Hepatic stellate cell (primary cell): Measurements from ENCODE around the gene WIPI1.
"Not testable (repeated sequence)": the region's sequence is repeated elsewhere in the genome, so short reads cannot be mapped to it uniquely, and the experiment has no call there.

Source experiments
- DNase-seq: peaks from one replicate; pipeline ENCODE4 v3.0.0; 2011; ENCODE audit warnings: low spot score

The WIPI1 gene

DNA sequence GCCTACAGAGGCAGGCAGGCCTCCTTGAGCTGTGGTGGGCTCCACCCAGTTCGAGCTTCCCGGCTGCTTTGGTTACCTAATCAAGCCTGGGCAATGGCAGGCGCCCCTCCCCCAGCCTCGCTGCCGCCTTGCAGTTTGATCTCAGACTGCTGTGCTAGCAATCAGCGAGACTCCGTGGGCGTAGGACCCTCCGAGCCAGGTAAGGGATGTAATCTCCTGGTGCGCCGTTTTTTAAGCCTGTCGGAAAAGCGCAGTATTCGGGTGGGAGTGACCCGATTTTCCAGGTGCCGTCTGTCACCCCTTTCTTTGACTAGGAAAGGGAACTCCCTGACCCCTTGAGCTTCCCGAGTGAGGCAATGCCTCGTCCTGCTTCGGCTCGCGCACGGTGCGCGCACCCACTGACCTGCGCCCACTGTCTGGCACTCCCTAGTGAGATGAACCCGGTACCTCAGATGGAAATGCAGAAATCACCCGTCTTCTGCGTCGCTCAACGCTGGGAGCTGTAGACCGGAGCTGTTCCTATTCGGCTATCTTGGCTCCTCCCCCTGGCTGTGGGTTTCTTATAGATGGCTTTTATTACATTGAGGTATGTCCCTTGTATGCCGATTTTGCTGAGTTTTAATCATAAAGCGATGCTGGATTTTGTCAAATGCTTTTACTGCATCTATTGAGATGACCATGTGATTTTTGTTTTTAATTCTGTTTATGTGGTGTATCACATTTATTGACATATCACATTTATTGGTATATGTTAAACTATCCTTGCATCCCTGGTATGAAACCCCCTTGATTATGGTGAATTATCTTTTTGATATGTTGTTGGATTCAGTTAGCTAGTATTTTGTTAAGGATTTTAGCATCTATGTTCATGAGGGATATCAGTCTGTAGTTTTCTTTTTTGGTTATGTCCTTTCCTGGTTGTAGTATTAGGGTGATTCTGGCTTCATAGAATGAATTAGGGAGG is 43.4 kb downstream of the WIPI1 start:
- not testable (repeated sequence) for DNase-seq

DNA sequence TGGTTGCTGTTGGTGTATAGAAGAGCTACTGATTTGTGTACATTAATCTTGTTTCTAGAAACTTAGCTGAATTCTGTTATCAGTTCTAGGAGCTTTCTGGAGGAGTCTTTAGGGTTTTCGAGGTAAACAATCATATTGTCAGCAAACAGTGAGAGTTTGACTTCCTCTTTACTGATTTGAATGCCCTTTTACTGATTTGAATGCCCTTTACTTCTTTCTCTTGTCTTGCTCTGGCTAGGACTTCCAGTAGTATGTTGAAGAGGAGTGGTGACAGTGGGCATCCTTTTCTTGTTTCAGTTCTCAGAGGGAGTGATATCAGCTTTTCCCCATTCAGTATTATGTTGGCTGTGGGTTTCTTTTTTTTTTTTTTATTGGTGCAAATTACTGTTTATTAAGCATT is 49.6 kb downstream of the WIPI1 start:
- not testable (repeated sequence) for DNase-seq

DNA sequence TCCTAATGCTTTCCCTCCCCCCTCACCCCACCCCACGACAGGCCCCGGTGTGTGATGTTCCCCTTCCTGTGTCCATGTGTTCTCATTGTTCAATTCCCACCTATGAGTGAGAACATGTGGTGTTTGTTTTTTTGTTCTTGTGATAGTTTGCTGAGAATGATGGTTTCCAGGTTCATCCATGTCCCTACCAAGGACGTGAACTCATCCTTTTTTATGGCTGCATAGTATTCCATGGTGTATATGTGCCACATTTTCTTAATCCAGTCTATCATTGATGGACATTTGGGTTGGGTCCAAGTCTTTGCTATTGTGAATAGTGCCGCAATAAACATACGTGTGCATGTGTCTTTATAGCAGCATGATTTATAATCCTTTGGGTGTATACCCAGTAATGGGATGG is 53.5 kb downstream of the WIPI1 start:
- DNase-seq, result not testable (repeated sequence)

DNA sequence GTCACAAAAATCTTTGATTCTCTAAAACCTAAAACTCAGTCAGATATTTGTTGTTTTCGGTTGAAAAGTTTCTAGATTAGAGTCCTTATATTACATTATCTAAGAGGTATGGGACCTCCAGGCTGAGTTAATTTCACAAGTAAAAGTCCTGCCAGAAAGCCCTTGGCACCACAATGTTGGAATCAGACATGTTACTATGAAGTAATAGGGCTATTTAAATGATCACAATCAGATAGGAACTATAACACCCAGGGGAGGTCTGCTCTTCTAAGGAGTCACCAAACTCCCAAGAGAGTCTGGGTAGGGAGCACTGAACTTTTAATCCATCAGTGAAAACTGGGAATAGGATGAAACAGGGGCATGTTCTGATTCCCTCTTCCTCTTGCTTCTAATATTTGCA is 54.2 kb downstream of the WIPI1 start:
- no peak for DNase-seq

DNA sequence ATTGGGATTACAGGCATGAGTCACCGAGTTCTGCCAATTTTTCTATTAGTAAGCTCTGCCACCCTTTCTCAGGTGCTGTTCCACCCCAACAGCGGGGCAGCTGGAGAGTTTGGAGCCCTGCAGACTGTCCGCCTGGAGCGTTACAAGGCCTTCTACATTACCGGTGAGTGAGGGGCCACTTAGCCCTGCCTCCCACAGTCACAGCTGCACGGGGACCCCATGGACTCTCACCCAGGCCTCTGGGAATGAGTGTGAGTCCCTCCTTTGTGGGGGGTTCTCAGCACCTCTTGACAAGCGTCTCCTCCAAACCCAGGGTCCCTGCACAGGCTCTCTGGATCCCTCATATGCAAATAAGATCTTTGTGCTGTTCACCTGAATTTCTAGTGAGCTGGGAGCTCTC is 56.0 kb downstream of the WIPI1 start:
- DNase-seq, result no peak

DNA sequence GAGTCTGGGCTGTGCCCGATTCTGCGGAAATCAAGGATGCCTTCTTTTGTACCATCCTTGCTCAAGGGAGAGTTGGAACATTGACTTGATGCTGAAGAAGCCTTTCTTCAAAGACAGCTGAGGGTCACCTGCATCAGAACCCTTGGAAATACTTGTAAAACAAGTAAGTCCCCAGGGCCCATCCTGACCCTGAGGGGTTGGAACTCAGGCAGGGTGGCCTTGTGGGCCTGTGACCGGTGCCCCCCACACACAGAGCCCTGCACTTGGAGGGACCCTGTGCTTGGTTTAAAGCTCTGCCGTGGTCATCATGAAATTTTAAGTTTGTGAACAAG is 56.9 kb downstream of the WIPI1 start:
- DNase-seq, result no peak

DNA sequence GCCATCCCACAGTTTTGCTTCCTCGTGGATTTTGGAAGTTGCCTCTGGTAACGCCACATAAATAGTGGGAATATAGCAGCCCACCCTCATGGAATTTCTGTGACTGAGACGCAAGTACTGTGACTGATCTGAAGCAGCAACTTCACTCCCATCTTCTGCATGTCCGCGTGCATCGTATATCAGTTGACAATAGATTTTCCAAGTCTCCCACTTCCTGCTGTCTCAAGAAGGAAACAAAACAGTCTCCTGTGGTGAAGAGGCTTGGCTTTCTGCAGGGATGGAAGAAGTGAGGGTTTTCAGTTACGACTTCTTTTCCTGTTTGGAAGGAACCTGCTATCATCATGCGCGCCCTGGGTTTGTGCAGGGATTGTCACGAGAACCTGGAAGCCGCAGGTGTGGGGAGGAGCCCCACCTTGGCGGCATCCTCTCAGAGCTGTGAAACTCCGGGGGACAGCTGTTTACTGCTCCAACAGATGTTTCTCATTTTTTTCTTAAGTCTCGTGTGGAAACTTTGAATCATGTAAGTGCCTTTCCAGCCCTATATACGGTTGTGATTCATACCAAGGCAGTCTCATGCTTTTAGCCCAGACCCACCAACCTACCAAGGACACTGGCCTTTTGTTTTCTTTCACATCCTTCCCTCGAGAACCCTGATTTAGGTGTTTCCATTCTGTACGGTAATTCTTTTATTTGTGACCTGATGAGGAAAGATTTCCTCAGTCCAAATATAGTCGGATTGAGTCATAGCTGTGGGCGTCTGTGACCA is 57.5 kb downstream of the WIPI1 start:
- DNase-seq, result no peak

DNA sequence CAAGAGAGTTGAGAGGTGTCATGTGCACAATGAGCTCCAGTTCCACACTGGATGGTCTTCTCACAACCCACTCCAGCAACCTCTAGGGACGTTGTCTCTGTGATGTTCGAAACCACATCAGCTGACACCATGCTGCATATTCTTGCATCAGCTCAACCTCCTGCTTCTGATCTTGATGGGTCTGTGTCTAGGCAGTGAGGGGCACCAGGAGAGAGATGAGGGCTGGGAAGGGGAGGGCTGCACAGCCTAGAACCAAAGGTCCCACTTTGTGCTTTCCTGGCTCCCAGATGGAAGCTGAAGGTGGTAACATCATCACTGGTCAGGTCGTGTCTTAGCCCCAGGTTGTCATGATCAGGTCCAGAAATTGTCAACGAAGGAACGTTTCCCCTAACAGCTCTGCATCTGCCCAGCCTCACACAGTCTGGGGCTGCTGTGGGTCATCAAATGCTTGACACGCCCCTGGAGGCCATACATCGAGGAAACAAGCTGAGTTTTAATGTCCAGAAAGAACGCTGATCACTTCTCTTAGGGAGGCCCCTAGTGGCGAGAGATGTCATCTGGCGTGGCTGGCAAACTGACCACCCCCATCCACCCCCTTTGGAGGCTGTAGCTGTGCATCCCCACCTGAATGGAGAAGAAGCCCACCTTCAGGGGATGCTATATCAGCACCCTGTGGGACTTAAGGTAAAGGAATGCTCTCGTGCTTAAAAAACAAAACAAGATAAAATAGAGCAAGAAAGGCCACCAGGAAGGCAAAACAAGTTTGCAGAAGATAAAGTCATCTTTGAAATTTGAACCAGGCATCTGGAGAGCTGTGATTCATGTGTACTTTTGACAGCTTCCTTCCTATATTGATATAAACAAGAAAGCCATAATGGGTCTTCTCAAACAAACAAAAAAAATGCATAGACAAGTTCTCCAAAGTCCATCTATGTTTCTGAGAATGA is 58.3 kb downstream of the WIPI1 start:
- DNase-seq, result peak; percentile 86

DNA sequence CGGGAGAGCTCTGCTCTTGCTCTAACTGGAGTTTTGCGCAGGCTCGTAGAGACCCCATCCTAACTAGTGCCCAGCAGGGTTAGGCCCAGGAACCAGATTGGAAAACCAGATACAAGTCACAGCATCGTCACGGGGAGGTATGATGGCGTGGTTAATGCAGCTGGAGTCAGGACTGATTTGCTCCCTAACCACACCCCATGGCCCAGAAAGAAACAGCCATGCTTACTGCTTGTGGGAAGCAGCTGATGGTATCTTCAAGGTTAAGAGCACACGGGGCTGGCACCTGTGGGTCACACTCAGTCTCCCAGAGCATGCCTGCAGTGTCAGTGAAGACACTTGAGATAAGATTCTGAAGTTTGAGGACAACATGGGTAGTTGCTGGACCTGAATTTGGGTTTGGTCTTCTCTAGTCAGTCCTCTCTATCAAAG is 60.2 kb downstream of the WIPI1 start:
- DNase-seq, result no peak

DNA sequence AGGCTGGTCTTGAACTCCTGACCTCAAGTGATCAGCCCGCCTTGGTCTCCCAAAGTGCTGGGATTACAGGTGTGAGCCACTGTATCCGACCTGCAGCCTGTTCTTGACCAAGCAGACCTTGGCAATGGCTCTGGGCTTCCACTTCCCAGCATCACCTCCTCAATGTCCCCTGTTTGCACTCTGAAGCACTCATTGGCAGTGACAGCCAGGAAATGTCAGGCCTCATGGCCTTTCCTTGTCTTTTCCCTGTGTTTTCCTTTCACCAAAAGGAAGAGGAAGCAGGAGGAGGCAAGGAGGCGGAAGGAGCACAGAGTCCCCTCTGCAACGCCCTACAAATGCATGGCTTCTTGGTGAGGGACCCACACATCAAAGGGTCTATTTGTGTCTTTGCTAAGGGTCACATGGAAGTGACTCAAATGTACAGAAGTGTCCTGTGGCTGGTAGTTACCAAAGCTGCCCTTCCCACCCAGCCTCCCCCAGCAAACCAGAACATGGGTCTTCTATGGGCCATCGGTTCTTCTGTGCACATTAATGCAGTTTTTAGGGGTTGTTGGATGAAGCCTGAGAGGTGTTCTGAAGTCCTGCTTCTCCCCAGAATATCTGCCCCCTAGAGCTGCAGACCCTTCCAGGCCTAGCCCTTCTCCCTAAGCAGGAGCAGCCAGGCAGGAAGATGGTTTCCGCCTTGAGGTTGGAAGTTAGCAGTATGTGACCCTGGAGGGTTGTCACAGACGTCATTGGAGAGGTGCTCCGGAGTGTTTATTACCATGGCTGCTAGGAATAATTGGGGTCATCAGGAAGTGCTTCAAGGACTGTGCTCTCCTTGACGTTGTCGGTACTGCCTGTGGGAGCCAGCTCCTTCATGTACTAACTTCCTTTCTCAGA is 60.8 kb downstream of the WIPI1 start:
- DNase-seq, result no peak

DNA sequence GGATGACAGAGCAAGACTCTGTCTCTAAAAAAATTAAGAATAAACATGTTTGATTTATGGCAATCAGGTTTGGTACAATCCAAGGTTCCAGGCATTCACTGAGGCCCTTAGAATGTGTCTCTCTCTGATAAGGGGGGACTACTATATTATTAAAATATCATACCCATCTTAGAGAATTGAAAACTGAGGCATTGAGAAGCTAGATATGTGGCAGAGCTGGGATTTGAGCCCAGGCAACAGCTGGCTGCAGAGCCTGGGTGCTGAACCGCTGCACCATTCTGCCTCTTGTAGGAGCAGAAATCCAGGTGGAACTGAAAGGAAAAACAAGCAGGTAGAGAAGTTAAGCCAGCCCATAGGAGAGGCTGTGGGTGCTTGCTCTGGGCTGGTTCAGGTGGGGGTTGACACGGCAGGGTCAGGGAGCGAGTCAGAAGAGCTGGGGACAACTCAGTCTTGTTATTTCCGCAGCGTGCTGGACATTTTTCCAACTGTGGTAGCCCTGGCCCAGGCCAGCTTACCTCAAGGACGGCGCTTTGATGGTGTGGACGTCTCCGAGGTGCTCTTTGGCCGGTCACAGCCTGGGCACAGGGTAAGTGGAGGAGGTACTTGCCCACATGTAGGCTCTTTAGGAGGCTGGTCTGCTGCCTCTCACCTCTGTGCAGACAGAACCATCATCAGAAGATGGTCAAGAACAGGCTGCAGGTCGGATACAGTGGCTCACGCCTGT is 62.5 kb downstream of the WIPI1 start:
- DNase-seq, result no peak

DNA sequence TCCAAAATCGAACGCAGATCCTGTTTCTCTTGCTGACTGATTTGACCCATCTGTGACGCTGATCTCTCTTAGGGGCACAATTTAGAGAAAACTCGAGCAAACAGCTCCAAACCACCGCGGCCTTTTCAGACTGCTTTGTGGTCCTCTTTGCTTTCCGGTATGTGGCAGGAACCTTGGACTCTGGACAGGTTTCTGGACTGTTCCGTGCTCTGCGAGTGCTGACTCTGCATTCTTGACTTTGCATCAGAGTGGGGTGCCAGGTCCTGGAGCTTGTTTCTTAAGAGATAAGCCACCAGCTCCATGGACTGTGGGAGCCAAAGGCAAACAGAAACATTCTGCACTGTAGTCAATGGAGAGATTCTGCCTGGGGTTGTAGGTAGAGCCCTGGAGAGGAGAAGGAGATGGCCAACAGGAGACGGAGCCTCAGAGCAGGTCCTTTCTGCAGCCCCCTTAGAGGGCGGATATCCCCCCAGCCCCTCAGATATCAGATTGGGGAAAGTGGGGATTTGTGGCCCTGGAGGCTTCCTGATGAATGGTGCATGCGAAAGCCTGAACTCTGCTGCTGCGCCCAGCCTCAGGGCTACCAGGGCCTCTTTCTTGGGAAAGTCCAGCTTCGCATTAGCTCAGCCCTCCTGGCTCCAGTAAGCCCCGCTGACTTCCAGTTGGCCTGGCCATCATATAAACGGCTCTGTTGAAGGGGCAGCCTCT is 65.6 kb downstream of the WIPI1 start:
- no peak for DNase-seq

DNA sequence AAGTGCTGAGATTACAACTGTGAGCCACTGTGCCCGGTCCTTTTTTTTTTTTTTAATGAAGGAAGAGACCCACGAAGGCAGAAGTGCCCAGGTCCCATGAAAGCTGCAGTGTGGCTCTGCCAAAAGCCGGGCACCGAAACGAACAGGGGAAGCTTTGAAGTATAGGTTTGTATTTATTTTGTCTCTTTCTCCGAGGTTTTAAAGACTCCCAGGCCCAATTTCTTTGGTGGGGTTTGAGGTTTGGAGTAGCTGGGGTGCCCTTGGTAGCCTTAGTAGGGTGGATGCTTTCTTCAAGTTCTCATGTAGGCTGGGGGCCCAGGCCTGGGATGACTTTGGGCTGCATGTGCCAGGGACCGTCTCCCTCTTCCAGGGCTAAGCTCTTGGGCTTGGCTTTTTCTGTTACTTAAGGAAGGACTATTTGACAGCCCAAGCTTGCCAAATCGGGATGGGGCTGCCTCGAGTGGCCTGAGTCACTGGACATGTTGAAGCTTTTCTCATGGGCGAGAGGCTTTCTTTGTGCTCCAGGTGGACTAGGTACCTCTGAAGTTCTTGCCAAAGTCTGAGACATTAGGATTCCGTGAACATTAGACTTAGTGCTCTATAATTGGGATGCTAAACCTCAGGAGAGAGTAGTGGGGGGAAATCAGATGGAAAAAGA is 66.3 kb downstream of the WIPI1 start:
- no peak for DNase-seq

DNA sequence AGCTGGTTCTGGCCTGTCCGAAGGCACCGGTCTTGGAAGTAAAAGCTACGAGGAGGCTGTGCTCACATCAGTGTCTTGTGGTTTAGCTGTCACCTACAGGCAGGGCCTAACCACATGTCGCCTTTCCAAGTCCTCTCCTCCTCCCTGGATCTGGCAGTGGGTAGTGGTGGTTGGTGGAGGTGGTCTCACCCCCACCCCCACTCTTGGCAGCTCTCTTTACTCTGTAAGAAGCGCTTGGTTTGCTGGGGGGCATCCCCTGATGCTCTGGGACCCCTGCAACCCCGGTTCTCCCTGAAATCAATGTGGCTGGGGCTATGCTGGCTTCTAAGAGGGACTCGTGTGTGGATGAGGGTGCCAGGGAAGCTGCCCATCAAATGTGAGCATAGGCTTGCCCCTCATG is 68.3 kb downstream of the WIPI1 start:
- DNase-seq, result no peak

DNA sequence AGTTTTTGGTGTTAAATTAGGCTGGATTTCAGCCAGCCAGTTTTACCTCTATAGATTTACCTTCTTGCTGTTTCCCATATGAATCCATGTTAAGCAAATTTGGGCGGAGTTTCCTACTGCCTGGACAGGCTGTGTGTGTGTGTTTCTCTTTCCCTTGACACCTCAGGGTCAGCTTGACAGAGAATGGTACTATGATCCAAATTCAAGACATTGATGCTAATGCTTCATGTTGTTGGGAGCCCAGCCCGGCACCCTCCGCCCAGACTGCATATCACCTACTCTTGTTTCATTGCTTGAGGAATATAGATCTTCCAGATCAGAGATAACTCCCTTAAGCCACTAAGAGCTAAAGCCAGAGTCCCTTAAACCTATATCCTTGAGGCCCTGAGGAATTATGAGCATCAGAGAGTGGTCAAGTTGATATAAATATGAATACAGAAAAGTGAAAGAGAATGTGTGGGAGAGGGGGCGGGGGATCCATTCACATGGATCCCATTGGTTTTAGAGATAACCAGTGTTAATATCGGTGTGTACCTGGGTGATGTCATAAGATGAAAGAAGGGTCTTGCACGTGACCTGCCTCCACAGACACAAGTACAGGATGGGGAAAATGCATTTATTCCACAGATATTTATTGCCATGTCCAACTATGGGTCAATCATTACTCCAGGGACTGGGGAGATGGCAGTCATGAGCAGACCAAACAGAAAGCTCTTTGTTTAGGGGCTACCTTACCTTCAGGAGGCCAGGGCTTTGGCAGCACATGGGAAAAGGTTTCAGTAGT is 69.7 kb downstream of the WIPI1 start:
- no peak for DNase-seq

DNA sequence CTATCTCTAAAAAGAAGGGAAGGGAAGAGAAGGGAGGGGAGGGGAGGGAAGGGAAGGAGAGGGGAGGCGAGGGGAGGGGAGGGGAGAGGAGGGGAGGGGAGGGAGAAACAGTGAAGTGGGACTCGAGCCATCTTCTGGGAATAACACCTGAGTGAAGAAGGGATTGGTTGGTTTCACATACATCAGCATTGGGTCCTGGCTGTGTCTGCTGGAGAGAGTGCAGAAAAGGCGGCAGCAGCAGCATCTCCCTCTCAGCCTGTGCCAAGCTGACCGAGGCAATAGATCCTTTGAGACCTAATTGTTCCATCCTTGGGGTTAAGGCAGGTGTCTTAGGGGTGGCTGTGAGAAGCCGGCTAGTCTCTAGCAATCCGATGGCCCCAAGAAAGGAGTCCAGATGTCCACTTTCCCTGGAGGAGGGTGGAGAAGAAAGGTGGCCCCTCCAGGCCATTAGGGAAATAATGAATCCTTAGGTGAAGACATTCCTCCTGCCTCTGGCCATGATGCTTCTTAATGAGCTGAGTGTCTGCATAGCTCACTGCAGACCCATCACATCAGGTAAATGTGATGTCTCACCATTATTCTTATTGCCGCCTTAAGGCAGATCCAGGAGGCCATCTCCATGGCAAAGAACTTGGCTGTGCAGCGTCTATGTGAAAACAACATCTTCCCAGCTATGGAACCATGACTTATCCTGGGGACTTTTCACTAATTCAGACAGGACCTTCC is 71.6 kb downstream of the WIPI1 start:
- DNase-seq, result no peak

DNA sequence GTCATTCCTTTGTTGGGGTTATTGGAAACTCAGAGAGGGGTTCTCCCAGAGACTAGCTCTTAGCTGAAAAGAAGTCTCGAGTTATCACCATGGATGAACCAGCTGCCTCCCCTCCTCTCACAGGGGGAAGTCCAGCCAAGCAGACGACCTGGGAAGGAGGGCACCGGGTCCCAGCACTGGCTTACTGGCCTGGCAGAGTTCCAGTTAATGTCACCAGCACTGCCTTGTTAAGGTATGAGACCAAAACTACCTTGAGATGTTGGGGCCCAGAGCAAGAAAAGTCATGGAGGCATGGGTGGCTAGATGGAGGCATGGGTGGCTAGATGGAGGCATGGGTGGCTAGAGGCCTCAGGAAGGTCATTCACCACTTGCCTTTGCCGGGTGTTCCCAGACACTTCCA is 72.4 kb downstream of the WIPI1 start:
- DNase-seq, result no peak

DNA sequence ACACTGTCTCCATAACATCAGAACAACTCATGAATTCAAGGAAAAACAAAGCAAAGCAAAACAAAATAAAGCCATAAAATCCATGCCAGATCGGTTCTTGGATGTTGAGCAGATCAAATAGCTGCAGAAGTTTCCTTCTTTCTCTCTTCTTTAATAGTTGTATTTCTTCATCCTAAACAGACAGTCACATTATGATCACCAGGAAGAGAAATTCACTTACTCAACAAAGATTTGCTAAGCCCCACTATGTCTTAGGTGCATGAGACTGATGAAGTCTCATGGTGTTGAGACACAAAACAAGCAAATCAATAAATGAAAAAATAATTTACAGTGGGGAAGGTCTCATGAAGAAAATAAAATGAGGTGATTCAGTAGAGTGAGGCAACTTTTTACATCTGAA is 72.8 kb downstream of the WIPI1 start:
- DNase-seq, result no peak
